Skin epidermis (tissue), 12 donors: ENCODE measurements around the gene PALB2.

ENCODE experiments used
- H3K27ac ChIP-seq, 21 experiments: fragments of 200-600 bp; sonication (generic) in 11 of 21; one replicate each; pipeline ENCODE4 v1.5.0; 2020; ENCODE audit warnings: mild to moderate bottlenecking in 3 of 21, inconsistent platforms in 2 of 21, moderate library complexity in 2 of 21
- H3K4me3 ChIP-seq, 7 experiments: fragments of 200-600 bp; sonication (generic) in 2 of 7; one replicate each; pipeline ENCODE4 v1.5.0; 2020; ENCODE audit warnings: inconsistent platforms in 2 of 7, mild to moderate bottlenecking in 2 of 7, moderate library complexity in 1 of 7

Gene PALB2

DNA sequence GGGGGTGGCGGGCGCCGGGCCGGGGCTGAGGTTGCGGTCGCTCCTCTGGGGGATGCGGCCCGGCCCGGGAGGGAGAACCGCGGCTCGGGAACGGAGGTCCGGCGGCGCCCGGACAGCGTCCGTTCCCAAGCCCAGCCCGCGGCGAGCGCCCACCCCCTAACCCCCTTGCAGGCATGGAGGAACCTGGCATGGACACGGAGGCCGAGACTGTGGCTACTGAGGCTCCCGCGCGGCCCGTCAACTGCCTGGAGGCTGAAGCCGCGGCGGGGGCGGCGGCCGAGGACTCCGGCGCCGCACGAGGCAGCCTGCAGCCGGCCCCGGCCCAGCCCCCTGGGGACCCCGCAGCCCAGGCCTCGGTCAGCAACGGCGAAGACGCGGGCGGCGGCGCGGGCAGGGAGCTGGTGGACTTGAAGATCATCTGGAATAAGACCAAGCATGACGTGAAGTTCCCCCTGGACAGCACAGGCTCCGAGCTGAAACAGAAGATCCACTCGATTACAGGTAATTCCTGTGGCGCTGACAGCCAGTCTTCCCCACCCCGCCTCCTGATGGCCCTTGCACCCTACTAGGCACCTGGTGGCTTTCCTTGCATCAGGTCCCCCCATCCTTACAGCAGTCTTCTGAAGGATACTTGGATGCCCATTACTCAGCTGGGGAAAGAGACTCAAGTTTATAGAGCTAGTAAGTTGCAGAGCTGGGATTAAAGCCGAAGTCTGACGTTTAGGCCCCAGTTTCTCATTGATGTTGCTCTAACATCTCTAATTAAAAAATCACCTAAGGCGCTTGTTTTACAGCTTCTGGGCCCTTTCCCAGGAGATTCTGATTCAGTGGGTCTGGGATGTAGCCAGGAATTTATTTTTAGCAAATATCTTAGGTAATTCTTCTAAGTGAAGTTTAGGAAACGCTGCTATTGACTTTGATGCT is 83.1 kb downstream of the PALB2 start:
- Histone ChIP-seq H3K27ac (peak overlapping the region; percentile 63 to 98 (median 91)), H3K4me3 (peak overlapping the region; percentile 60 to 100 (median 98))

DNA sequence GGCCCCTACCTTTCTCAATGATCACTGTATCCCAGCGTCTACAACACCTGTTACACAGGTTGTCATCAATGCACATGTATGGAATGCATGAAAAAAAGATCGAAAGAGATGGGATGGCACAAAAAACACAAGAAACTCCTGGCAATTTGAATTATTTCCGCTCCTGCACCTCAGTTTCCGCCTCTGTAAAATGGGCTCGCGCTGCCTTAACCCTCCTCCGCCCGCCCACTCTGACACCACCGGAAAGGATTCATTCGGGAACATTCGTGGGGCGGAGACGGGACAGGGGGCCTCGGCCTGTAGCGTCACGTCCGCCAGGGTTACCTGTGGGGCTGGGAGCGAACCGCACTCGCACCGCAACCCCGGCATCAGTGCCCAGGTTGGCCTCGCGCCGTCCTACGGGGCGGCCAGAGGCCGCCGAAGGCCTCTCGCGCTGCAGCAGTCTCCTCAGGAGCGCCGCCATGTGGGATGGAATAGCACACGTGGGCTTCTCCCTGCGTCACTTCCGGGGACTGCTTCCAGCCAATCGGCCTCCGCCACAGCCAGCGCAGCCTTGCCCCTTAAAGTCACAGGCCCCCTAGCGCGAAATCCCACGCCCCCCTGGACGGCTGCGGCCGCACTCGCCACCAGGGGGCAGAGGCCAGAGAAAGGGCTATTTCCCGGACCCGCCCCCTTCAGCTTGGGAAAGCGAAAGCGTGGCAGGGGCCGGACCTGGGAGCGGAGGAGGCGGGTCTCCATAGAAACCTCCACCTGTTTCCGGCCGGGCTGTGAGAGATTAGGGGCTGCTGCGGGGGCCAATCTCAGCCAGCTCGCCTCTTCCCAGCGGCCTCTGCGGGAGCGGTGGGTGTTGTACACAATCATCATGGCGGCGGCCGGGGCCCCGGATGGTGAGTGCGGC is 84.0 kb downstream of the PALB2 start, which contains the start of the genes EARS2 and UBFD1:
TSS of gene EARS2 (minus strand) at position 470 of the 898 bp plus-strand sequence. CDS start at position 463, 7 bp downstream.
TSS of gene UBFD1 (plus strand) at position 847 of the 898 bp plus-strand sequence. CDS start at position 863, 16 bp downstream.
- Histone ChIP-seq H3K4me3 (peak within 1 kb of the TSS; percentile 60 to 100 (median 98)), H3K27ac (peak within 1 kb of the TSS; percentile 63 to 98 (median 91))

DNA sequence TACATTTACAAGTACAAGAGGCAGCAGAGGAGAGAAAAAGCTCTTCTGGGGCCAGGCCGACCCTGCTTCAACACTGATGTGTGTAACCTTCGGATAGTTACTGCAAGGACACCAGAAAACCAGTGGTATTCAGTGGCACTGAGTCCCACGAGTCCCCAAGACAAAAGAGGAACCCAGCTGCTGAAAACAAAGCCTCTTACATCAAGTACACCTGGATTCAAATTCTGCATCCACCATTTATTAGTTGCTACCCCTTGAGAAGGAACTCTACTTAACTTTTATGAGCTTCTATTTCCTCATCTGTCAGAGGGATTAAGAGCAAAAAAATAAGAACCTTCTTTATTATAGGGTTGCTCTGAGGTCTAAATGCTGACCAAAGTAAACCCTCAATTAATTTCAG is 86.6 kb downstream of the PALB2 start:
- no peak overlapping the region for H3K4me3 ChIP-seq
- H3K27ac ChIP-seq, result no peak overlapping the region
